Activated T-helper 1 cell treated with anti-CD3 and anti-CD28 coated beads, Interleukin-12 subunit alpha, Interleukin-12 subunit beta, Interleukin-2, Interleukin-4 antibody, amounts not matched to agents 30 ng/mL and 10 ng/mL and 1 ng/mL, durations not matched to agents 14 hours and 24 hours and 36 hours (primary cell): ENCODE measurements around the gene EXOC1. TPM values are rescaled to one million over a fixed set of nuclear protein-coding genes. Genes with fewer than 3 reads are reported as not detected.
A peak's percentile ranks its signal among the peaks of the same experiment; 100 is the strongest.

Source experiments
- DNase-seq: peaks from one replicate; pipeline ENCODE4 v3.0.0; 2021; ENCODE audit warnings: low spot score
- H3K27ac Mint-ChIP-seq: one replicate; pipeline ENCODE4 v1.8.0; 2021; ENCODE audit warnings: mild to moderate bottlenecking, mixed read lengths
- H3K27me3 Mint-ChIP-seq: one replicate; pipeline ENCODE4 v1.8.0; 2022; ENCODE audit warnings: mild to moderate bottlenecking, moderate library complexity, mixed read lengths; ENCODE audit not compliant: insufficient read depth
- H3K36me3 Mint-ChIP-seq: one replicate; pipeline ENCODE4 v1.8.0; 2021; ENCODE audit warnings: low read depth, mixed read lengths
- H3K4me1 Mint-ChIP-seq: one replicate; pipeline ENCODE4 v1.8.0; 2021; ENCODE audit warnings: low read depth, mixed read lengths
- H3K4me3 Mint-ChIP-seq: one replicate; pipeline ENCODE4 v1.8.0; 2021; ENCODE audit warnings: mild to moderate bottlenecking, moderate library complexity, mixed read lengths
- H3K9me3 Mint-ChIP-seq: one replicate; pipeline ENCODE4 v1.8.0; 2021; ENCODE audit warnings: mixed read lengths
- intact Hi-C: fragments of 100-400 bp; cut with micrococcal nuclease; formaldehyde crosslinking; loops from one replicate; pipeline ENCODE4 v1.15.1; 2024
- total RNA-seq: library from RNA; stranded (reverse); gene quantifications from 2 replicates; pipeline ENCODE4 v1.2.3, GENCODE V29; 2022

Gene EXOC1
- total RNA-seq, 1 donor from 2014 or later = 18.8 TPM

DNA sequence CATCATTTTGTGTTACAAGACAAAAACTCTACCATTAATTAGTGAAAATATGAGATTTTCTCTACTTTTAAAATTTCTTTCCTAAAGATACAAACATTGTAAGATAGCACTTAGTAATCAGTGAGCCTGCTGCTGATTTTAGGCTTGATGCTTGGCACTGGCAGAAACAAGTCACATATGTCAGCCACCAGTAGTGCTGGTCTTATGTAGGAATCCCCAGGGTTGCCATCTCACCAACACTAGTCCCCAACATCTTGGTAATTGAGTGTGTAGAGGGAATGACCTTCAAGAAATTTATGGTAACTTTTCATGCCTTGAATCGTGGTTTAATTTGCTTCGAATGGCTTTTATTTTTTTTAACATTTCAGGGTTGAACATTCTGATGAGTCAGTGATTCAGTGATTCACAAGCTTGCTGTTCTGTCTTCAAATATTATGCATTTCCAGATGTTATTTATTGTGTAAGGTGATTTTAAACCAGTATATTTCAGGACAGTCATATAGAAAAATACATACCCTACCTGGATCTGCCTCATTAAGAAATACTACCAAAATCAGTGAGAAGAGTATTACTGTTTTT lies 11.9 kb downstream of the EXOC1 start:
- intact Hi-C loops = loop anchor here (5.0 to 10.0 kb wide), 4 partner anchors 111 to 437 kb away; partner anchors contain the start of gene CLOCK
- H3K4me1 Mint-ChIP-seq = peaks cover 21% of the 10 kb centered on the region
- no peak overlapping the region for H3K27ac Mint-ChIP-seq
- no peaks in the 10 kb centered on the region for H3K27me3 Mint-ChIP-seq
- H3K36me3 Mint-ChIP-seq = peaks cover 26% of the 10 kb centered on the region
- H3K9me3 Mint-ChIP-seq = no peaks in the 10 kb centered on the region
- no peak overlapping the region for H3K4me3 Mint-ChIP-seq
- DNase-seq = no peak

DNA sequence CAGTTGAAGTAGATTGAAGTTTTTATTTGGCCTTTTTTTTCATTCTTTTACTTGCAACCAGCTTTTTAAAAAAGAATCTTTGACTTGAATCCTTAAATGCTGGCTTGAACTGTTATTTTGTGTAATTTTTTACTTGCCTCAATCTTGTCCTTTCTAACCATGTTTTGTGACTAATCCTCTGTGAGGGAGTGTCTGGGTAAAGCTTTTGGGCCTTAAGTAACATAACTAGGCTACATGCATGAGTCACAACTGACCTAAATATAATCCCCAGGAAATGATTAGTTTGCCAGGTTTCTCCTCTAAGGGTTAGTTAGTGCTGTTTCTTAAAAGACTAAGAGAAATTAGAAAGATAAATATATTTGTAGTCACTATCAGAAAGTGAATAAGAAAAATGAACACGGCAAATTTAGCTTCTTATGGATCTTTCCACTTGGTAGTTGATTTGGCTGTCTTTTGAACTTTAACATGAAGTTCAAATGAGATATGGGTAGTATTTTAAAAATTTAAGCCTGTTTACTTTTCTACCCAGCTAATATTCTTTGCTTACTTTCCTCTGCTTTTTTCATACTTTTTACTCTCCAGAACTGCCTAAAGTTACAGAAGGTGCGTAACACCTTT lies 13.0 kb downstream of the EXOC1 start:
- H3K27ac Mint-ChIP-seq = peak overlapping the region; percentile 24
- intact Hi-C loops = loop anchor here (2.0 to 10.0 kb wide), 6 partner anchors 82 to 896 kb away; partner anchors contain the start of genes CEP135 and CLOCK
- DNase-seq = no peak
- no peaks in the 10 kb centered on the region for H3K9me3 Mint-ChIP-seq
- peaks cover 29% of the 10 kb centered on the region for H3K36me3 Mint-ChIP-seq
- peaks cover 21% of the 10 kb centered on the region for H3K4me1 Mint-ChIP-seq
- H3K27me3 Mint-ChIP-seq = no peaks in the 10 kb centered on the region
- H3K4me3 Mint-ChIP-seq = no peak overlapping the region

DNA sequence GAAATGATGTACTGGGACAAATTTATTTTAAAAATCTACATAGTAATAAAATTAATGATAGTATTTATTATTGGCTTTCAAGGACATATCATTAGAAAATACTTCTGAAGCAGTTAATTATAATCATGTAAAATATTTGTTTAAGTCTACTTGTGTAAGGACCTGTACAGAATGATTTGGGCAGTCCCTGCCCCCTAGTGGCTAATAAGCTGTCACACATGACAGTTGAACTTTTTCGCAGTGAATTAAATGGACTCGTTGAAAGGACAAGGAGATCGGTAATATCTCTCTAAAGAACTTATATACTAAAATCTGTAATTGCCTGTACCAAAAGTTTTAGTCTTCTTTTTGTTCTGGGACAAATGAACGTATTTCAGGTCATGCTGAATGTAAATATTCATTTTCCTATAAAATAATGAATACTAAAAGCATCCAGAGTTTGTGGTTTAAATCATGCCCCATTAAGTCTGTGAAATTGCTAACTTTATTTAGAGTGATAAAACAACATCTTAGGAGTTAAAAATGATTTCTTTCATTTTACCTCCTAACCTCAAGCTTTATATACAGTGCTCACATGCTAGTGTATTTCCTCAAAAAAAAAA lies 13.6 kb downstream of the EXOC1 start:
- Mint-ChIP-seq H3K4me3 (no peak overlapping the region), H3K4me1 (peaks cover 21% of the 10 kb centered on the region), H3K27me3 (no peaks in the 10 kb centered on the region), H3K9me3 (no peaks in the 10 kb centered on the region), H3K27ac (peak overlapping the region; percentile 24), H3K36me3 (peaks cover 28% of the 10 kb centered on the region)
- intact Hi-C loops = loop anchor here (1.0 to 10.0 kb wide), 9 partner anchors 14 to 896 kb away; partner anchors contain the start of genes CEP135, CLOCK, EXOC1 and SRD5A3
- no peak for DNase-seq

DNA sequence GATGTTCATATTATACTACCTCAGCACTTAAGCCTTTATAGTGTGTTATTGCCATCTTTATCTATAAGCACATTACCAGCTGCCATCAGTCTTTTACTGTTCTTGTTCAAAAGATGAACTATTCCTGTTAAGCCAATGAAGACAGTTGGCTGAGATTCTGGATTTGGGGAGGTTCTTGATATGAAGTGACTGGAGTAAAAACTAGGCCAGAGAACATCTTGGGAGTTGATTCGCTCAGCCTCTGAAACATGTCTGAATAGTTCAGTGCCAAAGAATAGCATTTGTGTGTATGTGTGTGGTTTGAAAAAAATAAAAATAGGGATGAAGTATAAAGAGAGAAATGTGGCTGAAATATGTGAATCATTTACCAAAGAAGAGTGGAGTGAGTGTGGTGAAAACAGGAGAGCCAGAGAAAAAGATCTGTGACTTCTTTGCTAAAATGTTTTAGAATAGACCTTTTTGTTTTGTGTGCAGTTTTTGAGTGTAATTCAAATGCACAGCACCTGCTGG lies 15.2 kb downstream of the EXOC1 start:
- H3K27me3 Mint-ChIP-seq = no peaks in the 10 kb centered on the region
- H3K4me3 Mint-ChIP-seq = no peak overlapping the region
- DNase-seq = no peak
- no peak overlapping the region for H3K27ac Mint-ChIP-seq
- intact Hi-C loops = loop anchor here (5.0 to 10.0 kb wide), 4 partner anchors 114 to 434 kb away; partner anchors contain the start of gene CLOCK
- no peaks in the 10 kb centered on the region for H3K9me3 Mint-ChIP-seq
- peaks cover 28% of the 10 kb centered on the region for H3K36me3 Mint-ChIP-seq
- peaks cover 21% of the 10 kb centered on the region for H3K4me1 Mint-ChIP-seq

DNA sequence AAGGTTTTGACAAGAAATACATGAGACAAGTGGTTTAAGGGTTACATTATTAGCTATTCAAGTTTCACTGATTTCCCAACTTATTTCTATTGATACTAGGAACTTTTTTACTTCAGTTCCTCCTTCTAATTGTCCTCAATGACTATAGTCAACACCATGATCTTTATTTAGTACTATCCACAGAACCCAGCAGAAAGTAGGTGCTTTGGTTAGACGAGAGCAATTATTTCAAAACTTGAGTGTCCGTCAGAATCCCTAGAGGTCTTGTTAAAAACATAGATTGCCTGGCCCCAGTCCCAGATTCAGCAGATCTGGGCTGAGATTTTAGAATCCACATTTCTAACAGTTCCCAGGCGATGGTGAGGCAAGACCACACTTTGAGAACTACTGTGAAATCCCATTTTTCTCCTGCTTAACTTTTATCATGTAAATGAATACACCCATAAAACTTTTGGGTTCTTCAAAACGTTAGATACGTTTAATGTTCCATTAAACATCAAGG lies 17.9 kb downstream of the EXOC1 start:
- peaks cover 9% of the 10 kb centered on the region for H3K4me1 Mint-ChIP-seq
- no peaks in the 10 kb centered on the region for H3K9me3 Mint-ChIP-seq
- H3K27me3 Mint-ChIP-seq = no peaks in the 10 kb centered on the region
- intact Hi-C loops = no loop called here
- H3K27ac Mint-ChIP-seq = no peak overlapping the region
- peaks cover 26% of the 10 kb centered on the region for H3K36me3 Mint-ChIP-seq
- no peak for DNase-seq
- no peak overlapping the region for H3K4me3 Mint-ChIP-seq

DNA sequence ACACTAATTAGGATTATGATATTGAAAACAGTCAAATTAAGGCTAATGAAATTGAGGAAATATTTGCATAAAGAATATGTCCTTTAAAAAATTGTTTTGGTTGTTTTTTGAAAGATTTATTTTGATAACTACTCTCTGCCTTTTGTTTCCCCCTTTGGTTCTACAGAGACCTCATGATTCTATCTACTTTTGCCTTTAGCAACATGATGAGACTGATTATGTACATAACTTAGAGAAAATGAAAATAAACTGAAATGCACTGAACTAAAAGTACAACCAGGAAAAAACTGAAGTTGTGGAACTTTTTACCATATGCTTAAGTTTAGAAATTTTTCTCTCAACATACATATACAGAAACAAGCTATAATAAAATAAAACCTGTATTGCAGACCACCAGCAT lies 21.4 kb downstream of the EXOC1 start:
- peaks cover 33% of the 10 kb centered on the region for H3K36me3 Mint-ChIP-seq
- H3K4me3 Mint-ChIP-seq = no peak overlapping the region
- H3K9me3 Mint-ChIP-seq = no peaks in the 10 kb centered on the region
- DNase-seq = no peak
- H3K27ac Mint-ChIP-seq = no peak overlapping the region
- intact Hi-C loops = no loop called here
- no peaks in the 10 kb centered on the region for H3K27me3 Mint-ChIP-seq
- H3K4me1 Mint-ChIP-seq = no peaks in the 10 kb centered on the region

DNA sequence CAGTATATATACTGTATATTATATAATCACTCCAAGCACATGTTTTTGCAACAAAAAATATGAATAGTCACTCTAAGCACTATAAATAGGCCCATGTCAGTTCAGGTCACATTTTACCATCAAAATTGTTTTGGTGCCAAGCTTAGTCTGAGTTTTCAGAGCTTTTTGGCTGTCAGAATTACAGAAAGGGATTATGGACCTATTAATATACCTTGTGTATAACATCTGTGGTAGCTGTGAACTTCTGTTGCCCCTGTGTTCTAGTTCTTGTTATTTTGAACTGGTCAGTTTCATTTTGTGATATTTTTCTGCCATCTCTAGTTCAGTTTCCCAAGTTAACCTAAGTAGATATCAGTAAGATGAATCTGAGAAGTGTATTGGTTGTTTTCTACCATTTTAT lies 22.9 kb downstream of the EXOC1 start:
- Mint-ChIP-seq H3K4me3 (no peak overlapping the region), H3K36me3 (peaks cover 34% of the 10 kb centered on the region), H3K27ac (no peak overlapping the region), H3K27me3 (no peaks in the 10 kb centered on the region), H3K9me3 (no peaks in the 10 kb centered on the region), H3K4me1 (no peaks in the 10 kb centered on the region)
- no peak for DNase-seq
- intact Hi-C loops = no loop called here

DNA sequence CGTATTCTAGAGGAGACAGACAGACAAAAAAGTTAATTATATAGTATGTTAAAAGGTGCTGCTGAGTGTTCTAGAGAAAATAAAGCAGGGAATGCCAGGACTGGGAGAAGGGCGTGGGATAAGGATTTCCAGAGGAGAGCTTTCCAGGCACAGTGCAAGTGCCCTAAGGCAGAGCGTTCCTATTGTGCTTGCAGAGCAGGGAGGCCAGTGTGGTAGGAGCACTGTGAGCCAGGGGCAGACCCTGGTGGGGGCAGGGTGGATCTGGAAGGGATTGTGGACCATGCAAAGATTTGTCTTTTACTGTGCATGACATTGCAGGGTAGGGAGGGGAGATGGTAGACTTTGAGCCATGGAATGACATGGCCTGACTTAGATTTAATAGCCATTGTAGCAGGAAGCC lies 25.8 kb downstream of the EXOC1 start:
- no peaks in the 10 kb centered on the region for H3K27me3 Mint-ChIP-seq
- H3K9me3 Mint-ChIP-seq = no peaks in the 10 kb centered on the region
- no peak overlapping the region for H3K27ac Mint-ChIP-seq
- intact Hi-C loops = no loop called here
- no peak overlapping the region for H3K4me3 Mint-ChIP-seq
- DNase-seq = no peak
- peaks cover 32% of the 10 kb centered on the region for H3K36me3 Mint-ChIP-seq
- no peaks in the 10 kb centered on the region for H3K4me1 Mint-ChIP-seq

DNA sequence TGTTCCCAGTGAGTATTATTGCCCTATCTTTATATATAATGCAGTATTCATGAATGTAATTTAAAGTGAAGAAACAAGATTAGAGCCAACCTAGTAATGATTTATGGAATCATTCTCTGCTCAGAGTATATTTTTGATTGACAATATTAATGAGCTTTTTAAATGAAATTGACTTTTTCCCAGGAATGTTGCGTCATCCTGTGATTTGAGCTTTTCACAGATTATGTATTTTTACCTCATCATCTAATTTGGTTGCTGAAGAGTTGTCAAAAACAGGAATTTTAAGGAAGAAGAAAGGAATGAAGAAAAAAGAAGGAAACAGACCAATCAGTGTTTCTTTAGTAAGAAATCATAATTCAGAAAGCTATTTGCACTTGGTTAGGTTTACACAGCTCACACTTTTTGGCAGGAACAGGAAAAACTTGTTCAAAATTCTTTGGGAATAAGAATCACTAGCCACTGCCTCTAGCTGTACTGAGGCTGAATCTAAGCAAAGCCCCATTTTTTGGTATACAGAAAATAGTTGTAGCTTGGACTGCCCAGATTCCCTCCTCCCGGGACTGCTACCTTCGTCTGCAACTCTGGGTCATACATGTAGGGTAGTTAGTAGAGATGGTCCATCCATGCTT lies 27.3 kb downstream of the EXOC1 start:
- no peaks in the 10 kb centered on the region for H3K4me1 Mint-ChIP-seq
- no peak overlapping the region for H3K4me3 Mint-ChIP-seq
- intact Hi-C loops = no loop called here
- H3K27ac Mint-ChIP-seq = no peak overlapping the region
- no peaks in the 10 kb centered on the region for H3K27me3 Mint-ChIP-seq
- DNase-seq = no peak
- no peaks in the 10 kb centered on the region for H3K9me3 Mint-ChIP-seq
- peaks cover 29% of the 10 kb centered on the region for H3K36me3 Mint-ChIP-seq

DNA sequence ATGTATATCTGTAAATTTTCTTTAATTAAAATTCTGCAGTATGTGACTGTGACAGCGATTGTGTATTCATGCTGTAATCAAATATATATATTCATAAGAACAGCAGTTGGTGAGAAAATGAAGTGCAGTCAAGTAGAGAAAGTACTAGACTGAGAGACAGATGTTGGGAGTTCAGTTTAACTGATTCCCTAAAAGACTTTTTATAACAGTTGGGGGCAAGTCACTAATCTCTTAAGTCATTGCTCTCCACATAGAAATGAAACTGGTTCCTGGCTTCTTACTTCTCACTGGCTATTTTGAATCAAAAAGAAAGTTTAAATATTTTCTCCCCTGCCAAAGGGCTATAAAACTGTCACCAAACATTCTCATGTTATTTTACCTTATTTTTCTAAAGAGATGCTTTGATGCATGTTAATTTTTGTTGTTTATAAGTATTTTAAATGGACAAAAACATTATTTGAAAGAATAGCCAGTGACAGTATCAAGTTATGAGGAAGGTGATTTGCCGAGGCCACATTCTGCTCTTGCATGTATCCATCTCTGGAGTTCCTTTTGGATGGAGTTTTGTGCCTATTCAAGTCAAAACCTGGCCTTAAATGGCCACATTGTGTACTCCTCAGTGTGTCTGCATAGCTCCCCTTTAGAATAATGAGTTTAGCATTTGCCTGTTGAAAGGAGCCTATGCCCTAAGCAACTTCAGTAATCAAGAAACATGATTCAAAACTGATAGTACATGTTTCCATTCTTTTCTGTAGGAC lies 30.8 kb downstream of the EXOC1 start:
- intact Hi-C loops = no loop called here
- Mint-ChIP-seq H3K4me1 (peaks cover 4% of the 10 kb centered on the region), H3K4me3 (no peak overlapping the region), H3K9me3 (no peaks in the 10 kb centered on the region), H3K36me3 (peaks cover 15% of the 10 kb centered on the region), H3K27me3 (no peaks in the 10 kb centered on the region), H3K27ac (no peak overlapping the region)
- no peak for DNase-seq

DNA sequence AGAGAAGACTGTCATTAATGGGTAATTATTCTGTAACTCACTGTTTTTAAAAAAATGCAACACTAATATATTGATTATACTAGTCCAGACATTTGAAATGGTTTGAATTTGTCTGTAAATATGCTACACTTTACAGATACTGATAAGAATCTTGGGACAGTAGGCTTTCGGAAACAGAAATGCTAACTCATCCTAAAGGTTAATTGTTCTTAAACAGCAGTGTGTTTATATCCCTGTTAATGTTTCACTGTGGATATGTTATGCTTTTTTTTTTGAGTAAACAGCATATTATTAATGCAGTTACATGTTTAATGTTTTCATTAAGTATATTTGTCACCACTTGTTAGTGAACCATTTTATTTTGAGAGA lies 31.4 kb downstream of the EXOC1 start:
- Mint-ChIP-seq H3K27me3 (no peaks in the 10 kb centered on the region), H3K4me1 (peaks cover 4% of the 10 kb centered on the region), H3K9me3 (no peaks in the 10 kb centered on the region), H3K27ac (no peak overlapping the region), H3K4me3 (no peak overlapping the region), H3K36me3 (peaks cover 14% of the 10 kb centered on the region)
- DNase-seq = no peak
- intact Hi-C loops = no loop called here

DNA sequence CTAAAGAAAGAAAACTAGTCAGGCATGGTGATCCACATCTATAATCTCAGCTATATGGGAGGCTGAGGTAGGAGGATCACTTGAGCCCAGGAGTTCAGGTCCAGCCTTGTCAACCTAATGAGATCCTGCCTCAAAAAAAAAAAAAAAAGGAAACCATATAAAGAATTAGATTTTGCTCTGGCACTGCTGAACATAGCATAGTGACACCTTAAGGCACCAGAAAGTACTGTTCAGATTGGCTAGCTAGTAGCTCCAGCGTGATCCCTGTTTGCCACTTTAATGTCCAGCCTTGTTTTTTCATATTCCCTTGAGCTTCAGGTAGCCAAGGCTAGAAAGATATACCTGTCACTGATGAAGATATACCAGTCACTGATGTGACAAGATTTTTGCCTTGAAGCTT lies 34.1 kb downstream of the EXOC1 start:
- Mint-ChIP-seq H3K27ac (no peak overlapping the region), H3K9me3 (no peaks in the 10 kb centered on the region), H3K4me1 (peaks cover 9% of the 10 kb centered on the region), H3K36me3 (peaks cover 17% of the 10 kb centered on the region), H3K4me3 (no peak overlapping the region), H3K27me3 (no peaks in the 10 kb centered on the region)
- no peak for DNase-seq
- intact Hi-C loops = no loop called here
